ENCODE measurements around the gene NUP210. TPM values are rescaled to one million over a fixed set of nuclear protein-coding genes. Genes with fewer than 3 reads are reported as not detected.

The NUP210 gene
- total and polyA plus RNA-seq, 2 experiments from 2014 or later, result 13.8 to 73.9 TPM

DNA sequence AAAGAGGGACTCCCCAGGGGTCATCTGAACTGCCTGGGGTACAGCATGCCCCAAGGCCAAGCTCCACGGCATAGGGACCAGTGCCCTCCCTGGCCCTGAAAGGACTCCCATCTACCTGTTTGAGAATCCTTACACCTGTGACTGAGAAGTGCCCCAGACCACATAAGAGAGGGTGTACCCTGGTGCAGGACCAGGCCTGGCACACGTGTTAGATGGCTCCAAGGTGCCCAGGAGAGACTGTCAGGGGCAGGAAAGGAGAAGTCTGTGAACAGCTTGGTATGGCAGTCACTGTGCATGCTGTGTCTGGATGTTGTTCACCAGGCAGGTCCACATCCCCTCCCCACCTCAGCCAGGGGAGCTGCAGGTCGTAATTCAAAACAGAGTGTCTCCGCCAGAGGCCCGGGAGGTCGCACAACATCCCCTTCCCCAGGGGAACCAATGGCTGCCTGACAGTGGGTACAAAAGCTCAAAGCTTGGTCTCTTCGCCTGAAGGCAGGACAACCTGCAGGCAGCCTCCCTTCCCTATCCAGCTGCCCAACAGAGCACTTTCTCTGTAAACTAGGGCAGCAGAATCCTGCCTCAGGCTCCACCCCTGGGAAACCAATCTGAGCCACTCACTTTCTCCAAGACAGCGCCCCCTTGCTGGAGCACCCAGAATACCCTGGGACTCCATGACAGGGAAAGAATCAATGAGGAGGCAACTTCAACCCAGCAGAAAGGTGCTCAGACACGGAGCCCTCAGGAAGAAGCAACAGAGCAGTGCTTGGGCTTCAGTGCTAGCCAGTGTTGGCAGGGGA, 3.9 kb downstream of the NUP210 start:
- H3K79me2 ChIP-seq (replicated peaks; ENCODE audit: insufficient read depth), result peaks cover 52% of the 10 kb centered on the region

DNA sequence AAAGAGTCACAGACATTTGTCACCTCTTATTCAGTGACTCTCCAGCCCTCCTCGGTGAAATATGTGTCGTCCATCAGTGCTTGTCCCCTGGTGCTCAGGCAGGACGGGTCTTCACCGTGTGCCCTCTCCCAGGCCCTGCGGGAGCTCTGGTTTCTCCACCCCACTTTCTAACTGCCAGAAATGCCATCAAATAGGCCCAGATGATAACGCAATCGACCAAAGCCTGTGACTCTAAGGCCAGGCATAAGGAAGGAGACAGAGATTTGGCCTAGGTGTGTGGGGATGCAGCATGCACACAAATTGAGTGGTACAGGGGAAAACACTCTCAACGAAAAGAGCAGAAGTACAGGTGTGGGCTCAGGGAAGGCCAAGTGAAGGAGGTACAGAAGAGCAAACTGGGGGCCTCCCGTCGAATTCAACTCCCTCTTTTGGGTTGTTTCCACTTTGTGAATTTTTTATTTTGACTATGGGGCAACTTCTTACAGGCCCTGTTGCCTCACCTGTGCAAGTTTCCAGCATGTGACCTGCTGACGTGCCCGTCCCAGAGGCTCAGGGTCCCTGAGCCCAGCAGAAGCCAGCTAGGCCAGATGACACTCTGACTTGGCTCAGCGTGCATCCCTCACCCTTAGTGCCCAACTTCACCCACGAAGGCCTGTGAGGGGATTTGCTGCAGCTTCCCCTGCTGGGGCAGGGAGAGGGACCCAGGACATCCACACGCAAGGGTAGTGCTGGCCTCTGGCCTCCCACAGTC, 4.7 kb downstream of the NUP210 start:
- peak overlapping the region; percentile 42; the same call in 1 of the 2 replicates for H3K27ac Mint-ChIP-seq

More for the DNA sequence above, 3.9 kb downstream of the NUP210 start:
- DNase-seq (ENCODE audit: low spot score), result peak; percentile 69
- Histone ChIP-seq H4K20me1 (replicated peaks; ENCODE audit: insufficient read depth) (peaks cover 3% of the 10 kb centered on the region), H2AFZ (no peak overlapping the region), H3K27me3 (ENCODE audit: insufficient read depth) (peaks cover 5% of the 10 kb centered on the region; the same call in 1 of the 2 replicates), H3K9me2 (ENCODE audit: insufficient read depth) (no peaks in the 10 kb centered on the region), H3K4me1 (ENCODE audit: insufficient read depth) (peaks cover 18% of the 10 kb centered on the region), H3F3A (replicated peaks; ENCODE audit: low read depth) (no peaks in the 10 kb centered on the region), H3K36me3 (ENCODE audit: insufficient read depth) (peaks cover 3% of the 10 kb centered on the region; the same call in 1 of the 2 replicates), H3K4me3 (no peak overlapping the region), H3K27ac (ENCODE audit: low read depth) (no peak overlapping the region), H3K4me2 (no peak overlapping the region)
- H3K27me3 Mint-ChIP-seq (ENCODE audit: insufficient read depth, low read depth, poor library complexity), result peaks cover 20% of the 10 kb centered on the region
- no peaks in the 10 kb centered on the region for H3K9me3 Mint-ChIP-seq
- peaks cover 3% of the 10 kb centered on the region; the same call in 1 of the 3 replicates for H3K36me3 Mint-ChIP-seq (ENCODE audit: low read depth)
- peak; percentile 2; the same call in 2 of the 3 replicates for ATAC-seq
- no peak overlapping the region for H3K4me3 Mint-ChIP-seq
- TF ChIP-seq, protein P1, sequence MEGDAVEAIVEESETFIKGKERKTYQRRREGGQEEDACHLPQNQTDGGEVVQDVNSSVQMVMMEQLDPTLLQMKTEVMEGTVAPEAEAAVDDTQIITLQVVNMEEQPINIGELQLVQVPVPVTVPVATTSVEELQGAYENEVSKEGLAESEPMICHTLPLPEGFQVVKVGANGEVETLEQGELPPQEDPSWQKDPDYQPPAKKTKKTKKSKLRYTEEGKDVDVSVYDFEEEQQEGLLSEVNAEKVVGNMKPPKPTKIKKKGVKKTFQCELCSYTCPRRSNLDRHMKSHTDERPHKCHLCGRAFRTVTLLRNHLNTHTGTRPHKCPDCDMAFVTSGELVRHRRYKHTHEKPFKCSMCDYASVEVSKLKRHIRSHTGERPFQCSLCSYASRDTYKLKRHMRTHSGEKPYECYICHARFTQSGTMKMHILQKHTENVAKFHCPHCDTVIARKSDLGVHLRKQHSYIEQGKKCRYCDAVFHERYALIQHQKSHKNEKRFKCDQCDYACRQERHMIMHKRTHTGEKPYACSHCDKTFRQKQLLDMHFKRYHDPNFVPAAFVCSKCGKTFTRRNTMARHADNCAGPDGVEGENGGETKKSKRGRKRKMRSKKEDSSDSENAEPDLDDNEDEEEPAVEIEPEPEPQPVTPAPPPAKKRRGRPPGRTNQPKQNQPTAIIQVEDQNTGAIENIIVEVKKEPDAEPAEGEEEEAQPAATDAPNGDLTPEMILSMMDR (conservative IDR thresholded peaks at IDR 0.05; ENCODE audit: low read depth in 2 of 2), result peak; percentile 67 to 68
- TF ChIP-seq EZH2phosphoT487 (IDR thresholded peaks at IDR 0.05; ENCODE audit: unreplicated experiment), result no peak
- H3K4me1 Mint-ChIP-seq, result peaks cover 37% of the 10 kb centered on the region
- H3K27ac Mint-ChIP-seq, result no peak overlapping the region

More for the DNA sequence above, 4.7 kb downstream of the NUP210 start:
- H3K4me3 Mint-ChIP-seq, result no peak overlapping the region
- H3K9me3 Mint-ChIP-seq, result no peaks in the 10 kb centered on the region
- TF ChIP-seq ZNF114 (CRISPR knock-in tag; IDR thresholded peaks at IDR 0.05), result no peak
- no peaks in the 10 kb centered on the region for H3F3A ChIP-seq (replicated peaks; ENCODE audit: low read depth)
- 0 out of 2 replicates have a peak, but pooled peaks cover 12% of the 10 kb centered on the region for H3K4me1 ChIP-seq (ENCODE audit: insufficient read depth)
- H3K27me3 ChIP-seq (ENCODE audit: insufficient read depth), result peaks cover 5% of the 10 kb centered on the region; the same call in 1 of the 2 replicates
- 0 out of 2 replicates have a peak overlapping the region, but pooled peaks have one; percentile 26 for H3K27ac ChIP-seq (ENCODE audit: low read depth)
- H2AFZ ChIP-seq, result no peak overlapping the region
- peaks cover 3% of the 10 kb centered on the region; the same call in 1 of the 3 replicates for H3K36me3 Mint-ChIP-seq (ENCODE audit: low read depth)
- peaks cover 52% of the 10 kb centered on the region for H3K79me2 ChIP-seq (replicated peaks; ENCODE audit: insufficient read depth)
- H4K20me1 ChIP-seq (replicated peaks; ENCODE audit: insufficient read depth), result peaks cover 3% of the 10 kb centered on the region
- no peak overlapping the region for H3K4me3 ChIP-seq
- peaks cover 31% of the 10 kb centered on the region for H3K4me1 Mint-ChIP-seq
- ATAC-seq (no peak), DNase-seq (ENCODE audit: low spot score) (no peak)
- H3K4me2 ChIP-seq, result no peak overlapping the region
- no peaks in the 10 kb centered on the region for H3K9me2 ChIP-seq (ENCODE audit: insufficient read depth)
- peaks cover 14% of the 10 kb centered on the region for H3K27me3 Mint-ChIP-seq (ENCODE audit: insufficient read depth, low read depth, poor library complexity)
- peaks cover 3% of the 10 kb centered on the region; the same call in 1 of the 2 replicates for H3K36me3 ChIP-seq (ENCODE audit: insufficient read depth)

Measured in GM23338 (cell line).